T-helper 17 cell (primary cell): ENCODE results near the gene SMURF1. TPM values are rescaled to one million over a fixed set of nuclear protein-coding genes. Genes with fewer than 3 reads are reported as not detected.
A peak's percentile ranks its signal among the peaks of the same experiment; 100 is the strongest.

Experiments used
- ATAC-seq: fragments of 150-1000 bp; cut with Tn5 transposase; 2 replicates; pipeline ENCODE4 v1.10.0; 2021; ENCODE audit warnings: mild to moderate bottlenecking, moderate library complexity
- DNase-seq, 3 donors: peaks; one replicate each; pipeline versions ENCODE4 v3.0.0 to v3.0.0-alpha.2; 2020 to 2021
- H3K9me3 ChIP-seq: one replicate; pipeline ENCODE4 v1.7.0; 2013; ENCODE audit warnings: low read length, mild to moderate bottlenecking; ENCODE audit not compliant: control insufficient read depth, poor library complexity, severe bottlenecking
- H3K27ac Mint-ChIP-seq: one replicate; pipeline ENCODE4 v1.8.0; 2022; ENCODE audit warnings: mild to moderate bottlenecking, moderate library complexity, mixed read lengths
- H3K27me3 Mint-ChIP-seq: one replicate; pipeline ENCODE4 v1.8.0; 2022; ENCODE audit warnings: mixed read lengths
- H3K36me3 Mint-ChIP-seq: one replicate; pipeline ENCODE4 v1.8.0; 2022; ENCODE audit warnings: low read depth, mixed read lengths
- H3K4me1 Mint-ChIP-seq: one replicate; pipeline ENCODE4 v1.8.0; 2022; ENCODE audit warnings: mild to moderate bottlenecking, mixed read lengths
- H3K4me3 Mint-ChIP-seq: one replicate; pipeline ENCODE4 v1.8.0; 2022; ENCODE audit warnings: mild to moderate bottlenecking, moderate library complexity, mixed read lengths
- total RNA-seq, 4 donors: library from RNA in 2 of 4; stranded (reverse) in 2 of 4; gene quantifications; one replicate each; pipeline ENCODE4 v1.2.3 and lab custom pipeline; 2022 to 2026

SMURF1 gene
- total RNA-seq, 2 donors from 2014 or later = 30.8 to 39.8 TPM

DNA sequence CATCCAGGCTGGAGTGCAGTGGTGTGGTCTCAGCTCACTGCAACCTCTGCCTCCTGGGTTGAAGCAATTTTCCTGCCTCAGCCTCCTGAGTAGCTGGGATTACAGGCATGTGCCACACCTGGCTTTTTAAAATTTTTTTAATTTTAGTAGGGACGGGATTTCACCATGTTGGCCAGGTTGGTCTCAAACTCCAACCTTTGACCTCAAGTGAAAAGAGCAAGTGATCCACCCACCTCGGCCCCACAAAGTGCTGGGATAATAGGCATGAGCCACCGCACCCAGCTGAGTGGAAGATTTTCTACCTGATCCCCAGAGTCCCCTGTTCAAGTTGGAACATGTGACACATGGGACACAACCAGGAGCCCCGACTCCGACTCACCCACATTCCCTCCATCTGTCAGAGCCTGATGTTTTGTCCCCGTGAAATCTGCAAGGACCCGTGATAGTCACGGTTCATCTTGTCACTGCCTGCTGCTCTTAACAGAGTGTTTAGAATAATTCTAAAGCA is 104.5 kb downstream of the SMURF1 start:
- DNase-seq = no peak
- no peak overlapping the region for H3K4me3 Mint-ChIP-seq
- H3K27me3 Mint-ChIP-seq = no peaks in the 10 kb centered on the region
- no peak for ATAC-seq
- peaks cover 15% of the 10 kb centered on the region for H3K36me3 Mint-ChIP-seq
- H3K27ac Mint-ChIP-seq = peak overlapping the region; percentile 34
- no peaks in the 10 kb centered on the region for H3K9me3 ChIP-seq
- peaks cover 13% of the 10 kb centered on the region for H3K4me1 Mint-ChIP-seq

DNA sequence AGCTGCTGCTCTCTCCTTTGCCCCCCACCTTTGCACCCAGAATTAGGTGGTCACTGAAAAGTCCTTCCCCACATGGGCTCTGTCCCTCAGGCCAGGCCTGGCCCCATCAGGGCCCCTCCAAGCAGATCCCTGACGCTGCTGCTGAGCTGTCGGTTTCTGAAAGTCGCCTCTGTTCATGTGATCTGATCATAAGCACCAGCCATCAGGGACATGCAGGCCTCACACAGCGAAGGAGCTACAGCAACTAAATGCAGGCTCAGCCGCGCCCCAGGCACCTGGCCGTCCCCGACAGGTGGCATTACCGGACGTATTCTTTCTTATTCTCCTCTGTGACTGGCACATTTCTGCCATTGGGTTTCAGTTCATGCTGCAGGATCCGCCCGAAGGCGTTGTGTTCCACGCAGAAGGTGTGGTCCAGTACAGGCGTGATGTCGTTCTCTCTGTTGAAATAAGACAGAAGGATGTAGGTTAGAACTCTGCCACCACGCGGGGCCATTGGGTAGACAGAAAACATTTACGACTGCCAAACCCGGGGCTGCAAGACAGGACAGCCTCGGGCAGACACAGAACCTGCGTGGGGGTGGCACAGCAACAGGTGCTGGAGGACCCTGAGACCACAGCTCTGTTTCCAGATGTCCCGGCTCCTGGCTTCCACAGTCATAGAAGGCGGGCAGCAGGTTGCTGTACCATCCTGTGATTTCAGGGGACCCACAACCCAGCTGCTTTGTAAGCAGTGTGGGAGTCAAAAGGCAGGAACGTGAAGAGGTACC is 105.6 kb downstream of the SMURF1 start:
- Mint-ChIP-seq H3K36me3 (peaks cover 9% of the 10 kb centered on the region), H3K4me3 (no peak overlapping the region), H3K4me1 (peaks cover 8% of the 10 kb centered on the region), H3K27ac (no peak overlapping the region), H3K27me3 (no peaks in the 10 kb centered on the region)
- DNase-seq = no peak
- H3K9me3 ChIP-seq = no peaks in the 10 kb centered on the region
- no peak for ATAC-seq

DNA sequence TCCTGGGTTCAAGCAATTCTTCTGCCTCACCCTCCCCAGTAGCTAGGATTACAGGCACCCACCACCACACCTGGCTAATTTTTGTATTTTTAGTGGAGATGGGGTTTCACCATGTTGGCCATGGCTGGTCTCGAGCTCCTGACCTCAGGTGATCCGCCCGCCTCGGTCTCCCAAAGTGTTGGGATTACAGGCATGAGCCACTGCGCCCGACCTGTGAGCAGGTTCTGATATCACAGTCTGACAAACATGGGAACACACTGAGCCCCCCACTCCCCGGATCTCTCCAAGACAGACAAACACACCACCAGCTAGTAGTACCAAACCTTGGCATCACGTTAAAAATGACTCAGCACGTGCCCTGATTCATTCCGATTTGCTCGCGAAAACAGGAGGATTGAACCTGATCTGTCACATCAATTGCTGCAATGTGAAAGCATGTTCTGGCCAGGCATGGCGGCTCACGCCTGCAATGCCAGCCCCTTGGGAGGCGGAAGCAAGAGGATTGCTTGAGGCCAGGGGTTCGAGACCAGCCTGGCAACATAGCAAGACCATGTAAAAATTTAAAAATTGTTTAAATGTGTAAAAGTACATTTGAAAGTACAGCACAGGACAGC is 106.5 kb downstream of the SMURF1 start:
- peaks cover 6% of the 10 kb centered on the region for H3K4me1 Mint-ChIP-seq
- H3K4me3 Mint-ChIP-seq = no peak overlapping the region
- H3K27ac Mint-ChIP-seq = peak overlapping the region; percentile 45
- ATAC-seq = no peak
- H3K27me3 Mint-ChIP-seq = no peaks in the 10 kb centered on the region
- H3K36me3 Mint-ChIP-seq = peaks cover 8% of the 10 kb centered on the region
- no peak for DNase-seq
- H3K9me3 ChIP-seq = no peaks in the 10 kb centered on the region

- ATAC-seq (no peak), DNase-seq (no peak)
- Mint-ChIP-seq H3K4me1 (peaks cover 3% of the 10 kb centered on the region), H3K27ac (peak overlapping the region; percentile 45), H3K36me3 (peaks cover 6% of the 10 kb centered on the region), H3K27me3 (no peaks in the 10 kb centered on the region), H3K4me3 (no peak overlapping the region)
- H3K9me3 ChIP-seq = no peaks in the 10 kb centered on the region
Observed at GRCh38 chr7:99036546-99037111, 107.3 kb downstream of the SMURF1 start.

DNA sequence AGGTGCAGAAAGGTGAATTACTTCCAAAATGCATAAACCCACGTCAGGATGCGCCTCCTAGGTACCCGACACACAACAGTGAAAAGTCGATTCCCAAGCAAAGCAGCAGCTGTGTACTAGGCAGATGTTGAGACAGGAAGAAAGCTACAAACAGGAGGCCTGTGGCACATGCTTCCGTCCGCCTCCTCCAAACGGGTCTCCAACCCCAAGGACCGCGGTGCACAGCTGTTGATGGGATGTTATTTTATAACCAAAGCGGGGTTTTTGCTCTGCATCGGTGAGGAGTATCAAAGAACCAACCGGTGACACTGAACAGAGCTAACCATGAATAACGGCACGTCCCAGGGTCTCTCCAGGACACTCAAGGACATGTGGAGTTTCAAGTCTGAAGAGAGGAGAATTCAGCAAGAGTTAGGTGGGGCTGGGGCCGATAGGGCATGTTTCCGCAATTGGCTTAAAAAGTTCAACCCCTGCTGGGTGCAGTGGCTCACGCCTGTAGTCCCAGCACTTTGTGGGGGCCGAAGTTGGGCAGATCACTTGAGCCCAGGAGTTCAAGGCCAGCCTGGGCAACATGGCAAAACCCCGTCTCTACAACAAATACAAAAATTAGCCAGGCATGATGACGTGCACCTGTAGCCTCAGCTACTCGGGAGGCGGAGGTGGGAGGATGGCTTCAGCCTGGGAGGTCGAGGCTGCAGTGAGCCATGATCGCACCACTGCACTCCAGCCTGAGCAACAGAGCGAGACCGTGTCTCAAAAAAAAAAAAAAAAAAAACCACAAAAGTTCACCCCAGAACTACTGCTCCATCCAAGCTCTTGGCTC is 108.0 kb downstream of the SMURF1 start:
- no peak overlapping the region for H3K4me3 Mint-ChIP-seq
- H3K4me1 Mint-ChIP-seq = peaks cover 3% of the 10 kb centered on the region
- H3K9me3 ChIP-seq = no peaks in the 10 kb centered on the region
- H3K27me3 Mint-ChIP-seq = no peaks in the 10 kb centered on the region
- ATAC-seq (no peak), DNase-seq (no peak)
- peaks cover 6% of the 10 kb centered on the region for H3K36me3 Mint-ChIP-seq
- H3K27ac Mint-ChIP-seq = no peak overlapping the region

GRCh38 chr7:99034932-99035722 is 108.8 kb downstream of the SMURF1 start:
- H3K9me3 ChIP-seq = no peaks in the 10 kb centered on the region
- no peak overlapping the region for H3K4me3 Mint-ChIP-seq
- H3K4me1 Mint-ChIP-seq = peaks cover 2% of the 10 kb centered on the region
- H3K27ac Mint-ChIP-seq = peak overlapping the region; percentile 24
- H3K36me3 Mint-ChIP-seq = peaks cover 6% of the 10 kb centered on the region
- DNase-seq = no peak
- H3K27me3 Mint-ChIP-seq = no peaks in the 10 kb centered on the region
- ATAC-seq = no peak

GRCh38 chr7:99033765-99034164 is 110.1 kb downstream of the SMURF1 start:
- Mint-ChIP-seq H3K4me3 (no peak overlapping the region), H3K4me1 (peaks cover 2% of the 10 kb centered on the region), H3K27ac (no peak overlapping the region), H3K27me3 (no peaks in the 10 kb centered on the region), H3K36me3 (peaks cover 6% of the 10 kb centered on the region)
- ATAC-seq (no peak), DNase-seq (no peak)
- H3K9me3 ChIP-seq = no peaks in the 10 kb centered on the region

DNA sequence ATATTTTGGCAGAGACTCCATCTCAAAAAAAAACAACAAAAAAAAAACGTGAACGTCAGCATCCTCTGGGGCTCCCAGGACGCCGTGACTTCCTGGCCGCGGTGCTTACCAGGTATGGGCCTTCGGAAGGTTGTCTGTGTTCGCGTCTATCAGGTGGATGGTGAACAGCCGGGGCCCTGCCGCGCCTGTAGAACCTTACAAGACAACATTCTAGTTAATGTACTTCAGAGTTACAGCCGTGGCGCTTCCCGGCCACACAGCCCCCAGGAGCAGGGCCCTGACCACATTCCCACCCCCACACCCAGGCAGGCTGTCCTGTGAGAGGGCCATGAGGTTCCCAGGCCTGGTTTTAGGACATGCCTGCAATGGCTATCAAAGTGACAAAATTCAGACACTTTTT is 111.0 kb downstream of the SMURF1 start:
- no peaks in the 10 kb centered on the region for H3K9me3 ChIP-seq
- H3K27me3 Mint-ChIP-seq = no peaks in the 10 kb centered on the region
- no peak for DNase-seq
- H3K4me3 Mint-ChIP-seq = no peak overlapping the region
- no peak for ATAC-seq
- H3K36me3 Mint-ChIP-seq = peaks cover 3% of the 10 kb centered on the region
- no peak overlapping the region for H3K27ac Mint-ChIP-seq
- peaks cover 2% of the 10 kb centered on the region for H3K4me1 Mint-ChIP-seq

DNA sequence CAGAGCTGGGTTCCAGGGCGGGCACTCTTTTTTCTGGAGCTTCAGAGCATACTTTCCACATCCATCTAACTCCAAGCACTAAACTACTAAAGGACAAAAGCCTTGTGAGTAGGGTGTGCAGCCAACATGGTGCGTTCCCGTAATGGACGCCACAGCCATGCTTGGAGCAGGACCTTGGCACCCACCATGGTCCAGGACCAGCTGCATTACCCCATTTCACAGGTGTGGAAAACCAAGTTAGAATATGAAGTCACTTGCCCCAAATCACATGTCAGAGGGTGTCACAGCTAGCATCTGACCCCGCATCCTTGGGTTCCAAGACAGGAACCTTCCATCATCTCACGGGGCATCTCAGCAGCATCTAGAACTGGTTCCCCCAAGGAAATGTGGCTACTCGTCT is 112.4 kb downstream of the SMURF1 start:
- peaks cover 3% of the 10 kb centered on the region for H3K36me3 Mint-ChIP-seq
- no peaks in the 10 kb centered on the region for H3K27me3 Mint-ChIP-seq
- no peak for ATAC-seq
- H3K27ac Mint-ChIP-seq = peak overlapping the region; percentile 37
- no peak overlapping the region for H3K4me3 Mint-ChIP-seq
- H3K9me3 ChIP-seq = no peaks in the 10 kb centered on the region
- peaks cover 4% of the 10 kb centered on the region for H3K4me1 Mint-ChIP-seq
- no peak for DNase-seq

DNA sequence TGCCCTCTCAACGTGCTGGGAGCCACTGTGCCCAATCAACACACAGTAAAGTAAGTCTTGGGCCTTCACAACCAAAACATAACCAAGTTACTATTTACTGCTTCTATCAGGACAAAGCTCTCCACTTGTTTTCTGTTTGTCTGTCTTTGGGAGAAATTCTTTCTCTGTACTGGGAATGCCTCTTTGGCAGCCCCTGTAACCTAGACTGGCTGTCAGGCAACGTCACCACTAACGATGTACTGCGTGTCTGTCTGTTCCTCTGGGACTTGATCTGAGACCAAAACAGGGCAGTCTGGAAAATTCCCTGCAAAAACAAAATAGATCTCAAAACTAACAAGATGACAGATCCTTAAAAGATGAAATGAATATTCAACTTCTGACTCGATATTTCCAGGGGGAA is 113.0 kb downstream of the SMURF1 start:
- Mint-ChIP-seq H3K27ac (no peak overlapping the region), H3K4me3 (no peak overlapping the region), H3K4me1 (peaks cover 4% of the 10 kb centered on the region), H3K27me3 (no peaks in the 10 kb centered on the region), H3K36me3 (peaks cover 3% of the 10 kb centered on the region)
- ATAC-seq = no peak
- no peak for DNase-seq
- H3K9me3 ChIP-seq = no peaks in the 10 kb centered on the region

GRCh38 chr7:99030457-99030856 is 113.5 kb downstream of the SMURF1 start:
- ATAC-seq (no peak), DNase-seq (no peak)
- no peaks in the 10 kb centered on the region for H3K27me3 Mint-ChIP-seq
- H3K9me3 ChIP-seq = no peaks in the 10 kb centered on the region
- peaks cover 3% of the 10 kb centered on the region for H3K36me3 Mint-ChIP-seq
- no peak overlapping the region for H3K4me3 Mint-ChIP-seq
- H3K27ac Mint-ChIP-seq = no peak overlapping the region
- H3K4me1 Mint-ChIP-seq = peaks cover 4% of the 10 kb centered on the region
